GM12872 (cell line): ENCODE results near the gene HOXA3.

Experiments used
- CTCF ChIP-seq: IDR thresholded peaks from 3 replicates; pipeline ENCODE4 v1.5.1; 2011; ENCODE audit warnings: low read depth, mild to moderate bottlenecking, low read length, moderate library complexity; ENCODE audit not compliant: insufficient read depth

HOXA3 gene

GRCh38 chr7:27197137-27198042, 45.0 kb upstream of the HOXA3 start:
- no peak for TF ChIP-seq CTCF

DNA sequence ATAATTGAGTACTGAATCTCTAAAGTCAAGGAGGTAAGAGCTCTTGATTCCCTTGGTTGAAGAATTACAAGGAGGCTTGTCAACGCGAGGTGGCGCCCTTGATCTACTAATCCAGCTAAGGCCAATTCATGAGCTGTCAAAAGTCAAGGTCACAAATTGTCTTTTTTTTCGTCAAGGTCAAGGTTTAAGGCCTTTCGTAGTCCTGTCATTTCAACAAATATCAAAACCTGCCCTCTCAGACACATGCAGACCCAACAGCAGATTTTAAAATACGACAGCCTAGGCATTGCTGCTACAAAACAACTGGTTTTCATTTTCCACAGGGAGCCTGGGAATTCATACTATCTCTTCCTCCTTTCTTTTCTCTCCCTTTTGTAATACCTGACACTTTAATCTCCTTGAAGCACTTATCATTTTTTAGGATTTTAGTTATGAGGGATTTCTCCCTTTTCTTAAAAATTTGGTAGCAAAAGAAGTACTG, 43.9 kb upstream of the HOXA3 start:
- TF ChIP-seq CTCF = peak; percentile 79

GRCh38 chr7:27194686-27195379, 42.5 kb upstream of the HOXA3 start:
- TF ChIP-seq CTCF = no peak

DNA sequence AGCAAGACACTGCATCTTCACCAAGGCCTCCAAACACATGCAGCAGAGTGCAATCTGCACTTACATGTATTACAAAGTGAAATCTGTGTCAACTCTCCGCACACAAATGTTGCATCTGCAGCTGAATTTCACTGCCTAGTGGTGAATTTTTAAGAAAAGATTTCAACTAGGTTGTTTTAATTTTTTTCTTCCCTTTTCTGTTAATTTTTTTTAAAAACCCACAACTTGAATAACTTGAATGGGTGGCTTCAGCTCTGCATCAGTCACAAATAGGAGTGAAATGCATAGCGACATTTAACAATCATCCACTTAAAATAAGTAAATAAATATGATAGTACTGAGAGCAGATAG, 41.6 kb upstream of the HOXA3 start:
- no peak for TF ChIP-seq CTCF

- TF ChIP-seq CTCF = no peak
These were observed 41.1 kb upstream of the HOXA3 start for GRCh38 chr7:27193335-27194001.

GRCh38 chr7:27192546-27193334, 40.4 kb upstream of the HOXA3 start:
- TF ChIP-seq CTCF = no peak
